Loucy (cell line): Measurements from ENCODE around the gene PSME2.
"Not testable (repeated sequence)": the region's sequence is repeated elsewhere in the genome, so short reads cannot be mapped to it uniquely, and the experiment has no call there.

Source experiments
- H2AFZ ChIP-seq: fragments of 200-600 bp; sonication (generic); 2 replicates; pipeline ENCODE4 v1.6.0; 2016; ENCODE audit warnings: antibody characterized with exemption, mild to moderate bottlenecking, low read length, moderate library complexity
- H3F3A ChIP-seq: fragments of 200-600 bp; 2 replicates; pipeline ENCODE4 v1.6.0; 2016; ENCODE audit warnings: antibody characterized with exemption, low read depth, mild to moderate bottlenecking
- H3K27me3 ChIP-seq: fragments of 200-600 bp; sonication (generic); 2 replicates; pipeline ENCODE4 v1.6.1; 2014; ENCODE audit warnings: low read length, mild to moderate bottlenecking; ENCODE audit not compliant: insufficient read depth, poor library complexity, severe bottlenecking
- H3K36me3 ChIP-seq: fragments of 200-600 bp; sonication (generic); 2 replicates; pipeline ENCODE4 v1.6.1; 2016; ENCODE audit warnings: low read length; ENCODE audit not compliant: insufficient read depth
- H3K4me1 ChIP-seq: fragments of 200-600 bp; sonication (generic); 2 replicates; pipeline ENCODE4 v1.5.1; 2014; ENCODE audit warnings: low read length, mild to moderate bottlenecking; ENCODE audit not compliant: insufficient read depth, poor library complexity, severe bottlenecking
- H3K4me2 ChIP-seq: fragments of 200-600 bp; sonication (generic); 2 replicates; pipeline ENCODE4 v1.6.0; 2014; ENCODE audit warnings: antibody characterized with exemption, low read length, low read depth, mild to moderate bottlenecking; ENCODE audit not compliant: poor library complexity, severe bottlenecking
- H3K4me3 ChIP-seq: fragments of 200-600 bp; sonication (generic); 2 replicates; pipeline ENCODE4 v1.5.1; 2014; ENCODE audit warnings: low read length, mild to moderate bottlenecking, mixed read lengths; ENCODE audit not compliant: poor library complexity, severe bottlenecking
- H3K79me2 ChIP-seq: fragments of 200-600 bp; sonication (generic); 2 replicates; pipeline ENCODE4 v1.6.1; 2014; ENCODE audit warnings: low read length; ENCODE audit not compliant: insufficient read depth
- H3K9ac ChIP-seq: fragments of 200-600 bp; sonication (generic); 2 replicates; pipeline ENCODE4 v1.6.0; 2014; ENCODE audit warnings: mild to moderate bottlenecking, low read depth, low read length, moderate library complexity; ENCODE audit not compliant: poor library complexity, severe bottlenecking
- H3K9me2 ChIP-seq: fragments of 200-600 bp; sonication (generic); replicated peaks from 2 replicates; pipeline ENCODE4 v1.6.1; 2016; ENCODE audit warnings: low read depth, low read length, mixed read lengths
- H3K9me3 ChIP-seq: fragments of 200-600 bp; sonication (generic); 2 replicates; pipeline ENCODE4 v1.6.1; 2014; ENCODE audit warnings: mild to moderate bottlenecking, antibody characterized with exemption, low read length, low read depth; ENCODE audit not compliant: insufficient read depth
- H4K20me1 ChIP-seq: fragments of 200-600 bp; sonication (generic); 2 replicates; pipeline ENCODE4 v1.6.0; 2014; ENCODE audit warnings: antibody characterized with exemption, low read length, mild to moderate bottlenecking; ENCODE audit not compliant: insufficient read depth, poor library complexity, severe bottlenecking
- CTCF ChIP-seq: fragments of 200-600 bp; sonication (generic); conservative IDR thresholded peaks from 2 replicates; pipeline ENCODE4 v1.5.1; 2014; ENCODE audit warnings: mild to moderate bottlenecking, antibody characterized with exemption, low read length
- EZH2phosphoT487 ChIP-seq: fragments of 200-600 bp; IDR thresholded peaks from 2 replicates; pipeline ENCODE4 v1.6.1; 2018; ENCODE audit warnings: antibody characterized with exemption, mild to moderate bottlenecking, moderate library complexity, borderline replicate concordance

PSME2 gene

DNA sequence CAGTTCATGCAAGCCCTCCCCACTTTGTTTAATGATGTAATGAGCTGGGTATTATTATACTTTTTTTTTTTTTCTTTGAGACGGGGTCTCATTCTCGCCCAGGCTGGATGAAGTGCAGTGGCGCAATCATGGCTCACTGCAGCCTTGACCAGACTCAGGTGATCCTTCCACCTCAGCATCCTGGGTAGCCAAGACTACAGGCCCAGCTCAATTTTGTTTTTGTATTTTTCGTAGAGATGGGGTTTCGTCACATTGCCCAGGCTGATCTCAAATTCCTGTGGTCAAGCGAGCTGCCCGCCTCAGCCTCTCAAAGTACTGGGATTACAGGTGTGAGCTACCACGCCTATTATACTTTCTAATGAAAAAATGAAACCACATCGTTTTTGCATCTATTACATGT lies 36.4 kb downstream of the PSME2 start:
- H3K9me2 ChIP-seq, result no peaks in the 10 kb centered on the region
- H3K9me3 ChIP-seq, result no peaks in the 10 kb centered on the region
- peaks cover 8% of the 10 kb centered on the region for H3K4me1 ChIP-seq
- H3K79me2 ChIP-seq, result peaks cover 4% of the 10 kb centered on the region; the same call in 1 of the 2 replicates
- H3K36me3 ChIP-seq, result no peaks in the 10 kb centered on the region
- no peaks in the 10 kb centered on the region for H4K20me1 ChIP-seq
- no peak overlapping the region for H2AFZ ChIP-seq
- peaks cover 6% of the 10 kb centered on the region; the same call in 1 of the 2 replicates for H3F3A ChIP-seq
- no peaks in the 10 kb centered on the region for H3K27me3 ChIP-seq
- H3K4me3 ChIP-seq, result no peak overlapping the region
- no peak overlapping the region for H3K4me2 ChIP-seq
- TF ChIP-seq CTCF (no peak), EZH2phosphoT487 (no peak)
- H3K9ac ChIP-seq, result no peak overlapping the region

DNA sequence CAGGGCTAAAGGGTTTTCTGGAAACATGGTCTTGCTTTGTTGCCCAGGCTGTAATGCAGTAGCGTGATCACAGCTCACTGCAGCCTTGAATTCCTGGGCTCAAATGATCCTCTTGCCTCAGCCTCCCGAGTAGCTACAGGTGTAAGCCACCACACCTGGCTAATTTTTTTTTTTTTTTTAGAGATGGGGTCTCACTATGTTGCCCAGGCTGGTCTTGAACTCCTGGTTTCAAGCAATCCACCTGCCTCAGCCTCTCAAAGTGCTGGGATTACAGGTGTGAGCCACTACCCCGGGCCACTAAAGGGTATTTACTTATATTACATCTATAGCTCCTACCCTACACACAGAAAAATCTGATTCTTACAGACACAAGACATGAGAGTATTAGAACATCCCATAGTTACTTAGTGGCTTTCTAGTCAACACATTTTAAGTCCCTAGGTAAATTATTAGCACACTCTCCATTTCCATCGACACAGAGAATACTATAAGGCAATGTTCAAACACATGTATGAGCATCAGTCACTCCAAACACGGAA lies 38.0 kb downstream of the PSME2 start:
- H3F3A ChIP-seq, result peaks cover 2% of the 10 kb centered on the region; the same call in 1 of the 2 replicates
- no peaks in the 10 kb centered on the region for H3K27me3 ChIP-seq
- peaks cover 2% of the 10 kb centered on the region; the same call in 1 of the 2 replicates for H3K79me2 ChIP-seq
- peak overlapping the region; percentile 65; the same call in 1 of the 2 replicates for H2AFZ ChIP-seq
- no peaks in the 10 kb centered on the region for H4K20me1 ChIP-seq
- no peaks in the 10 kb centered on the region for H3K9me2 ChIP-seq
- TF ChIP-seq CTCF, result no peak
- no peak for TF ChIP-seq EZH2phosphoT487
- H3K9me3 ChIP-seq, result no peaks in the 10 kb centered on the region
- no peaks in the 10 kb centered on the region for H3K36me3 ChIP-seq
- H3K9ac ChIP-seq, result peak overlapping the region; percentile 42
- H3K4me2 ChIP-seq, result peak overlapping the region; percentile 54
- peaks cover 8% of the 10 kb centered on the region for H3K4me1 ChIP-seq
- peak overlapping the region; percentile 29 for H3K4me3 ChIP-seq

DNA sequence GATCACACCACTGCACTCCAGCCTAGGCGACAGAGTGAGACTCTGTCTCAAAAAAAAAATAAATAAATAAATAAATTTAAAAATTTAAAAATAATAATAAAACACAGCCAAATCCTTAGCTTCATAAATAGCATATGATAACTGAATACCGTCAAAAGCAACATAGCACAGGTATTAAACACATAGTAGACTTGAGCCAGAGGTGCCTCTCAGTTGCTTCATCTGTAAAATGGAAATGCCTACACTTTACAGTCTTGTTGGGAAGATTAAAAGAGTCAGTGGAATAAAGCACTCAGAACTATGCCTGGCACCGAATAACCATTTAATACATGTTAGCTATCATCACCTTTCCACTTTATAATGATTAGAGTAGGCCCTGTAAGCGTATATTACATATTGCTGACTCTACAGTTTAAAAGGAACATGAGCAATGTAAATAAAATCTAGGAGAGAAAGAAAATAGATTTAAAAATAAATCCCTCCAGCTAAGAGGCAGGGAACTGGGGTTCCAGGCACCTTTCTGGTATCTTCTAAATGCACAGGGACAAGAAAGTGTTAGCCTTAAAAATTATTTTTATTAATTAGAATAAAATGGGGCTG lies 39.6 kb downstream of the PSME2 start:
- Histone ChIP-seq H3K79me2 (no peaks in the 10 kb centered on the region), H3K4me2 (no peak overlapping the region), H3K36me3 (no peaks in the 10 kb centered on the region), H3F3A (no peaks in the 10 kb centered on the region), H3K9ac (no peak overlapping the region), H3K9me3 (no peaks in the 10 kb centered on the region), H4K20me1 (no peaks in the 10 kb centered on the region), H2AFZ (no peak overlapping the region), H3K4me3 (no peak overlapping the region), H3K4me1 (peaks cover 8% of the 10 kb centered on the region), H3K27me3 (no peaks in the 10 kb centered on the region), H3K9me2 (no peaks in the 10 kb centered on the region)
- TF ChIP-seq EZH2phosphoT487 (no peak), CTCF (no peak)

GRCh38 chr14:24105609-24106239 lies 40.7 kb downstream of the PSME2 start:
- not testable (repeated sequence) for H3K9ac ChIP-seq, H3K9me2 ChIP-seq, H3K36me3 ChIP-seq, H3K4me3 ChIP-seq, H3K79me2 ChIP-seq, H4K20me1 ChIP-seq, H3K4me2 ChIP-seq, H3K9me3 ChIP-seq, H3F3A ChIP-seq, H3K27me3 ChIP-seq, H3K4me1 ChIP-seq, H2AFZ ChIP-seq
